Ishikawa (cell line): Measurements from ENCODE around the gene SEPHS1.

Experiments used
- CREB1 ChIP-seq: IDR thresholded peaks from 2 replicates; pipeline ENCODE4 v1.6.1; 2012; ENCODE audit warnings: low read depth
- EP300 ChIP-seq: IDR thresholded peaks from 2 replicates; pipeline ENCODE4 v1.6.1; 2012; ENCODE audit warnings: borderline replicate concordance
- TAF1 ChIP-seq: IDR thresholded peaks from 2 replicates; pipeline ENCODE4 v1.6.1; 2012; ENCODE audit warnings: low read depth, mild to moderate bottlenecking
- TF ChIP-seq, protein P1 (sequence below): IDR thresholded peaks from 2 replicates; pipeline ENCODE4 v1.6.1; 2012; ENCODE audit warnings: low read depth, mild to moderate bottlenecking
- TF ChIP-seq, protein P2 (sequence below): IDR thresholded peaks from 2 replicates; pipeline ENCODE4 v1.6.1; 2012

DNA sequence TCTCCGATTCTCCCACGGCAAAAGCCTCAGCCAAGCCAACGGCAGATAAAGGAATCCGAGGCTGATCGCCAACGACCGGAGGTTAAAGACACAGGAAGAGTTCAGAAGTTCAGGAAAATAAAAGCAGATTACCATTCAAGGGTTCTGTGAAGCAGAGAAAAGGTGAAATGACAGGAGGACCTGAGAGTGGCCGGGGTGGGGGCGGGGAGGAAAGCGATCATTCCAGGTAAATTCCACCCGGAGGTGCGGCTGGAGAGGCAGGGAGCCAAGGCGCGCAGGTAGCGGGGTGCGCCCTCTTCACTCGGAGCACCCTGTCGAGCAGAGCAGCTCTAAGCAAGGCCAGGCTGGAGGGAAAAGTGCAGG, 35.3 kb upstream of the SEPHS1 start:
- TF ChIP-seq, protein P1, sequence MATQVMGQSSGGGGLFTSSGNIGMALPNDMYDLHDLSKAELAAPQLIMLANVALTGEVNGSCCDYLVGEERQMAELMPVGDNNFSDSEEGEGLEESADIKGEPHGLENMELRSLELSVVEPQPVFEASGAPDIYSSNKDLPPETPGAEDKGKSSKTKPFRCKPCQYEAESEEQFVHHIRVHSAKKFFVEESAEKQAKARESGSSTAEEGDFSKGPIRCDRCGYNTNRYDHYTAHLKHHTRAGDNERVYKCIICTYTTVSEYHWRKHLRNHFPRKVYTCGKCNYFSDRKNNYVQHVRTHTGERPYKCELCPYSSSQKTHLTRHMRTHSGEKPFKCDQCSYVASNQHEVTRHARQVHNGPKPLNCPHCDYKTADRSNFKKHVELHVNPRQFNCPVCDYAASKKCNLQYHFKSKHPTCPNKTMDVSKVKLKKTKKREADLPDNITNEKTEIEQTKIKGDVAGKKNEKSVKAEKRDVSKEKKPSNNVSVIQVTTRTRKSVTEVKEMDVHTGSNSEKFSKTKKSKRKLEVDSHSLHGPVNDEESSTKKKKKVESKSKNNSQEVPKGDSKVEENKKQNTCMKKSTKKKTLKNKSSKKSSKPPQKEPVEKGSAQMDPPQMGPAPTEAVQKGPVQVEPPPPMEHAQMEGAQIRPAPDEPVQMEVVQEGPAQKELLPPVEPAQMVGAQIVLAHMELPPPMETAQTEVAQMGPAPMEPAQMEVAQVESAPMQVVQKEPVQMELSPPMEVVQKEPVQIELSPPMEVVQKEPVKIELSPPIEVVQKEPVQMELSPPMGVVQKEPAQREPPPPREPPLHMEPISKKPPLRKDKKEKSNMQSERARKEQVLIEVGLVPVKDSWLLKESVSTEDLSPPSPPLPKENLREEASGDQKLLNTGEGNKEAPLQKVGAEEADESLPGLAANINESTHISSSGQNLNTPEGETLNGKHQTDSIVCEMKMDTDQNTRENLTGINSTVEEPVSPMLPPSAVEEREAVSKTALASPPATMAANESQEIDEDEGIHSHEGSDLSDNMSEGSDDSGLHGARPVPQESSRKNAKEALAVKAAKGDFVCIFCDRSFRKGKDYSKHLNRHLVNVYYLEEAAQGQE, result no peak
- TF ChIP-seq TAF1 (no peak), CREB1 (no peak), EP300 (peak; percentile 56; the same call in 1 of the 2 replicates)
- TF ChIP-seq, protein P2, sequence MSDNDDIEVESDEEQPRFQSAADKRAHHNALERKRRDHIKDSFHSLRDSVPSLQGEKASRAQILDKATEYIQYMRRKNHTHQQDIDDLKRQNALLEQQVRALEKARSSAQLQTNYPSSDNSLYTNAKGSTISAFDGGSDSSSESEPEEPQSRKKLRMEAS, result peak; percentile 62; the same call in 1 of the 2 replicates
